ACC112 (cell line): ENCODE results near the gene SYTL1.

Experiments used
- H2AFZ ChIP-seq: fragments of 200-600 bp; sonication (generic); one replicate; pipeline ENCODE4 v1.6.0; 2017; ENCODE audit warnings: antibody characterized with exemption, low read length; ENCODE audit not compliant: unreplicated experiment
- H3K27ac ChIP-seq: fragments of 200-600 bp; sonication (generic); 2 replicates; pipeline ENCODE4 v1.5.1; 2014; ENCODE audit warnings: low read depth, mild to moderate bottlenecking, antibody characterized with exemption, low read length, moderate library complexity
- H3K27me3 ChIP-seq: fragments of 200-600 bp; sonication (generic); 2 replicates; pipeline ENCODE4 v1.6.1; 2014; ENCODE audit warnings: mild to moderate bottlenecking, antibody characterized with exemption, low read length, moderate library complexity, mixed read lengths; ENCODE audit not compliant: insufficient read depth
- H3K36me3 ChIP-seq: fragments of 200-600 bp; sonication (generic); 2 replicates; pipeline ENCODE4 v1.6.1; 2016; ENCODE audit warnings: mild to moderate bottlenecking, antibody characterized with exemption, low read length, moderate library complexity, mixed read lengths; ENCODE audit not compliant: insufficient read depth
- H3K4me1 ChIP-seq: fragments of 200-600 bp; sonication (generic); one replicate; pipeline ENCODE4 v1.6.1; 2016; ENCODE audit warnings: low read length, mixed read lengths; ENCODE audit not compliant: insufficient read depth, unreplicated experiment, control insufficient read depth
- H3K4me3 ChIP-seq: fragments of 200-600 bp; sonication (generic); 2 replicates; pipeline ENCODE4 v1.5.1; 2014; ENCODE audit warnings: mild to moderate bottlenecking, low read depth, low read length
- H3K79me2 ChIP-seq: fragments of 200-600 bp; sonication (generic); one replicate; pipeline ENCODE4 v1.6.0; 2016; ENCODE audit warnings: low read length; ENCODE audit not compliant: control insufficient read depth, unreplicated experiment, insufficient read depth

Gene SYTL1

DNA sequence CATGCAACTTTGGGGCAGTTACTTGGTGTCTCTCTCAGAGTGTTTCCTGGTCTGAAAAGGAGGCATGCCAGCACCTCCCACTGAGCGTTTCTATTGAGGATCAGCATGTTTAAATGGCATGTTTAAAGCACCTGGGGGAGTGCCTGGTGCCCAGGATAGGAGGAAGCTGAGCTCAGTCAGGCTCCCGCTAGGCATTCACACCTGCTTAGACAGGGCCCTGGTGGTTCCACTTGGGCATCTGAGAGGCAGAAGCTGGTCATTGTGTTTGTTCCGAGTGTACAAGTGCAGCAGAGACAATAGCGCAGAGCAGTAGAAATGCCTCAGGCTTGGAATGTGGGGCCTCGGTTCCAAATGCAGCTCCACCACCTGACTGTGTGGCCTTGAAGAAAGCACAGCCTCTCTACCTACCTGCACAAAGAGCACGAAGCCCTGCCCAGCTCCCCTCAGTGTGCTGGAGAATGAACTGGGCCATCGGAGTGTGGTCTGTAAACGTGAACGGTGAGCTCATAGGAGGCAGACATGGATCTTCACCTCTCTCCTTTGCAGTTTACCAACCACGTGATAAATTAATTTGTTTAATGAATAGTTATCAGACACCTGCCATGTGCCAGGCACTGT is 40.1 kb upstream of the SYTL1 start:
- no peaks in the 10 kb centered on the region for H3K27me3 ChIP-seq
- H3K4me3 ChIP-seq, result no peak overlapping the region
- H2AFZ ChIP-seq, result no peak overlapping the region
- H3K27ac ChIP-seq, result no peak overlapping the region
- H3K79me2 ChIP-seq, result no peaks in the 10 kb centered on the region
- peaks cover 27% of the 10 kb centered on the region for H3K4me1 ChIP-seq
- no peaks in the 10 kb centered on the region for H3K36me3 ChIP-seq

GRCh38 chr1:27302612-27303011 is 39.2 kb upstream of the SYTL1 start:
- Histone ChIP-seq H3K4me1 (peaks cover 27% of the 10 kb centered on the region), H2AFZ (no peak overlapping the region), H3K27me3 (no peaks in the 10 kb centered on the region), H3K27ac (no peak overlapping the region), H3K79me2 (no peaks in the 10 kb centered on the region), H3K4me3 (no peak overlapping the region), H3K36me3 (no peaks in the 10 kb centered on the region)

DNA sequence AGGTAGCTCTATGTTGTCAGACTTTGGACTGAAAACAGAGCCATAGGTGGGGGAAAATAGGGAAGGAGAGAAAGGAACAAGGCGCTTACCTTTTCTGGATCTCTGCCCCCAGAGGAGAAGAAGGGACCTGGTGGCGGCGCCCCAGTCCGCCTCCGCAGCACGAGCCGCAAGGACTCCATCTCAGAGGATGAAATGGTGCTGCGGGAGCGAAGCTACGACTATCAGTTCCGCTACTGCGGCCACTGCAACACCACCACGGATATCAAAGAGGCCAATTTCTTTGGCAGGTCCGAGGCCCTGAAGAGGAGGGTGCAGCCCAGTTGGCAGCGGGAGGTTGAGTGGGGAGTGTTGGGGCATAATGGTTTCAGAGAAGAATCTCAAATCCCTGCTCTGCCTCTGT is 38.3 kb upstream of the SYTL1 start:
- H3K27ac ChIP-seq, result no peak overlapping the region
- H2AFZ ChIP-seq, result no peak overlapping the region
- peaks cover 26% of the 10 kb centered on the region for H3K4me1 ChIP-seq
- no peak overlapping the region for H3K4me3 ChIP-seq
- H3K79me2 ChIP-seq, result no peaks in the 10 kb centered on the region
- no peaks in the 10 kb centered on the region for H3K36me3 ChIP-seq
- H3K27me3 ChIP-seq, result no peaks in the 10 kb centered on the region

DNA sequence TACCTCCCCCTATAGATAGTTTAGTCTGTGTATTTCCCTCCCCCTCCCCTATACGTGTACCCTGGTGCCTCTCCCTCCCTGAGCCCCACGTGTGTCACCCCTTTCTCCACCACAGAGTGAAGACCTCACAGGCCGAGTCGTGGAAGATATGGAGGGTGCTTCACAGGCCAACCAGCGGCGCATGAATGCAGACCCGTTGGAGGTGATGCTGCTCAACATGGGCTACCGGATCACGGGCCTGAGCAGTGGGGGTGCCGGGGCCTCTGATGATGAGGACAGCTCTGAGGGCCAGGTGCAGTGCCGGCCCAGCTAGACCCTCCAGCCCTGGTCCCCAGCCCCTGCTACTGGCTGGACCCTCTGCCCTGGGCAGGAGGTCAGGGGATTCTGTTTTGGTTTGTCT is 35.8 kb upstream of the SYTL1 start:
- H3K27me3 ChIP-seq, result no peaks in the 10 kb centered on the region
- no peaks in the 10 kb centered on the region for H3K36me3 ChIP-seq
- no peak overlapping the region for H2AFZ ChIP-seq
- peaks cover 1% of the 10 kb centered on the region for H3K4me1 ChIP-seq
- no peak overlapping the region for H3K27ac ChIP-seq
- H3K4me3 ChIP-seq, result no peak overlapping the region
- no peaks in the 10 kb centered on the region for H3K79me2 ChIP-seq

- no peaks in the 10 kb centered on the region for H3K79me2 ChIP-seq
- H2AFZ ChIP-seq, result no peak overlapping the region
- no peak overlapping the region for H3K27ac ChIP-seq
- H3K4me3 ChIP-seq, result no peak overlapping the region
- H3K4me1 ChIP-seq, result no peaks in the 10 kb centered on the region
- H3K27me3 ChIP-seq, result no peaks in the 10 kb centered on the region
- H3K36me3 ChIP-seq, result no peaks in the 10 kb centered on the region
Measured at GRCh38 chr1:27306892-27307761, 34.7 kb upstream of the SYTL1 start.

DNA sequence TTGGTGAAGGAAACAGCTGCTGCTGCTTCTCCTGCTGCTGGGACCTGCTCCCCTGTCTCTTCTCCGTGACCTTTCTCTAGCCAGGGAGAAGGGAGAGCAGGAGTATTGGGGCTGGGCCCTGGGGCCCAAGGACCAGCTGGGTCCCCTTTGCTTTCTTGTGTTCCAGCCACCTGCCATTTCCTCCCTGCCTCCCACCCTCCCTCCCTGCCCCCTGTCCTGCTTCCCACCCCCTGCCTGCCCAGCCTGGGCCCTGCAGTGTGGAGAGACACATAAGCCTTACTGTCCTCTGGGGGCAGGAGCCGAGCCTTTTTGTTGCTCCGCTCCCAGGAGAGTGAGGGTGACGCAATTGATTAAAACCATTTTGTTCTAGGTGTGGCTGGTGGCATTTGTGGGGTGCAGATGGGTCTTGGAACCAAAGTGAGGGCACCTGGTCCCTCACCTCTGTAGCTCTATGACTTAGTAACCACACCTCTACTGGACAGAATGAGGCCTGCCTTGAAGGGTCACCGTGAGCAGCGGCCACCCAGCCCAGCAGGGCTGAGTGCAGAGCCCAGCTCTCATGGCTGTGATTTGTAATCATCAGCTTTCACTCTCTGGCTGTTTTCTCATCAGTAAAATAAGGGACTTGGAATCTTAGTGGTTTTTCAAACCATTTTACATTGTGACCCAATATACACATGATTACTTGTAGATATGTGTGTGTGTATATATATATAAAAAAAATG is 33.8 kb upstream of the SYTL1 start:
- H3K79me2 ChIP-seq, result no peaks in the 10 kb centered on the region
- no peak overlapping the region for H2AFZ ChIP-seq
- no peaks in the 10 kb centered on the region for H3K36me3 ChIP-seq
- no peaks in the 10 kb centered on the region for H3K27me3 ChIP-seq
- H3K27ac ChIP-seq, result no peak overlapping the region
- no peaks in the 10 kb centered on the region for H3K4me1 ChIP-seq
- H3K4me3 ChIP-seq, result no peak overlapping the region

- no peaks in the 10 kb centered on the region for H3K4me1 ChIP-seq
- H3K27ac ChIP-seq, result no peak overlapping the region
- no peaks in the 10 kb centered on the region for H3K79me2 ChIP-seq
- no peaks in the 10 kb centered on the region for H3K27me3 ChIP-seq
- H2AFZ ChIP-seq, result no peak overlapping the region
- no peak overlapping the region for H3K4me3 ChIP-seq
- no peaks in the 10 kb centered on the region for H3K36me3 ChIP-seq
Measured at GRCh38 chr1:27314169-27314568, 27.7 kb upstream of the SYTL1 start.

GRCh38 chr1:27314737-27315136 is 27.1 kb upstream of the SYTL1 start:
- H3K79me2 ChIP-seq, result no peaks in the 10 kb centered on the region
- H3K27ac ChIP-seq, result no peak overlapping the region
- no peaks in the 10 kb centered on the region for H3K4me1 ChIP-seq
- no peak overlapping the region for H2AFZ ChIP-seq
- no peaks in the 10 kb centered on the region for H3K27me3 ChIP-seq
- no peaks in the 10 kb centered on the region for H3K36me3 ChIP-seq
- H3K4me3 ChIP-seq, result no peak overlapping the region

DNA sequence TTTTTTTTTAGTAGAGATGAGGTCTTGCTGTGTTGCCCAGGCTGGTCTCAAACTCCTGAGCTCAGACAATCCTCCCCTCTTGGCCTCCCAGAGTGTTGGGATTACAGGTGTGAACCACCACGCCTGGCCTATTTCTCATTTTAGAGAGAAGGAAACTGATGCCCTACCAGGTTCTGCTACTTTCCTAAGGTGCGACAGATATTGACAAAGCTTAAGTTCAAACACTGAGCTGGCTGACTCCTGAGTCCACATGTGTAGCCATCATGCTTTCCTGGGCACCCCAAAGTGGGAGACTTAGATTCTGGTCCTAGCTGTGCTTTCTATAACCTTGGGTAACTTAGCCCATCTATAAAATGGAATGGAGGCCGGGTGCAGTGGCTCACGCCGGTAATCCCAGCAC is 25.0 kb upstream of the SYTL1 start:
- Histone ChIP-seq H3K27ac (no peak overlapping the region), H2AFZ (no peak overlapping the region), H3K27me3 (no peaks in the 10 kb centered on the region), H3K4me1 (no peaks in the 10 kb centered on the region), H3K4me3 (no peak overlapping the region), H3K79me2 (peaks cover 2% of the 10 kb centered on the region), H3K36me3 (no peaks in the 10 kb centered on the region)

- no peaks in the 10 kb centered on the region for H3K36me3 ChIP-seq
- peaks cover 12% of the 10 kb centered on the region for H3K79me2 ChIP-seq
- no peaks in the 10 kb centered on the region for H3K27me3 ChIP-seq
- no peak overlapping the region for H2AFZ ChIP-seq
- no peak overlapping the region for H3K4me3 ChIP-seq
- H3K4me1 ChIP-seq, result peaks cover 2% of the 10 kb centered on the region
- no peak overlapping the region for H3K27ac ChIP-seq
Measured at GRCh38 chr1:27318136-27318535, 23.7 kb upstream of the SYTL1 start.
